Activated gamma-delta T cell treated with anti-CD3 and anti-CD28 coated beads, Interleukin-2, amount 50 U/mL, for 16 hours (primary cell): ENCODE measurements around the gene UNC13A.
"Not testable (repeated sequence)": the region's sequence is repeated elsewhere in the genome, so short reads cannot be mapped to it uniquely, and the experiment has no call there.

Experiments
- DNase-seq: peaks from one replicate; pipeline ENCODE4 v3.0.0-alpha.2; 2020; ENCODE audit warnings: low read depth

The UNC13A gene

DNA sequence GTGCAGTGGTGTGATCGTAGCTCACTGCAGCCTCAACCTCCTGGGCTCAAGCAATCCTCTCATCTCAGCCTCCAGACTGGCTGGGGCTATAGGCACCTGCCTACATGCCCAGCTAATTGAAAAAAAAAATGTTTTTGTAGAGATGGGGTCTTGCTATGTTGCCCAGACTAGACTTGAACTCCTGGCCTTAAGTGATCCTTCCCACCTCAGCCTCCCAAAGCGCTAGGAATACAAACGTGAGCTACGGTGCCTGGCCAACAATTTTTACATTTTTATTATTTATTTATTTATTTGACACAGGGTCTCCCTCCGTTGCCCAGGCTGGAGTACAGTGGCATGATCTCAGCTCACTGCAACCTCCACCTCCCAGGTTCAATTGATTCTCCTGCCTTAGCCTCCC, 117.9 kb downstream of the UNC13A start:
- DNase-seq = not testable (repeated sequence)

DNA sequence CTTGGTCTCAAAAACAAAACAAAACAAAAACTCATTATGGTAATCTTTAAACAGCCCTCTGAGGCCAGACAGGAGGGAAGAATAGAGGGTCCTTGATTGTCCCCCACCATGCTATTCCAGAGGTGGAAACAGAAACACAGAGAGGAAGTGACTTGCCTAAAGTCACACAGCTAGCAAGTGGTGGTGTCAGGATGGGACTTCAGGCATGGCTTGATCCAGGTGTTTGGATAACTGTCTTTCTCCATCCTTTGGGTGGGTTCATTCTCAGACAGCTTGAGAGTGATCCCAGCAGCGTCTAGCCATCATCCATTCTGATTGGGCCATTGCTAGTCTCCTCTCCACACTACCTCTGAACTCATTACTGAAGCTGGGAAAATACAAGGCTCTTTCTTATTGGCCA, 120.2 kb downstream of the UNC13A start:
- DNase-seq = no peak

DNA sequence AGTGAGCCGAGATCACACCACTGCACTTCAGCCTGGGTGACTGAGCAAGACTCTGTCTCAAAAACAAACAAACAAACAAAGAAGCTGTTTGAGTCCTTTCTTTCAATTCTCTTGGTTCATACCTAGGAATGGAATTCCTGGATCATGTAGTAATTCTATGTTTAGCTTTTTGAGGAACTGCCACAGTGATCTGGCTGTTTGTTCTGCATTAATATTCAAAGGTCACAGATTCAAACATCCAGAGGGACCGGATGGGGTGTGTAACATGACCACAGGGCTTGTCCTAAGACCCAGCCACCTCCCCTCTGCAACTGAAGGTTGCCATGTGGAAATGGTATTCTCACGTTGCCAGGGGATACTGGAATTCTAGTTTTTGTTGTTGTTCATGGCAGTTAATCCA, 122.5 kb downstream of the UNC13A start:
- DNase-seq = no peak

GRCh38 chr19:17564781-17565180, 123.4 kb downstream of the UNC13A start:
- DNase-seq = no peak

- DNase-seq = no peak
These were observed 125.6 kb downstream of the UNC13A start for GRCh38 chr19:17562561-17562960.

GRCh38 chr19:17562097-17562496, 126.1 kb downstream of the UNC13A start:
- no peak for DNase-seq

DNA sequence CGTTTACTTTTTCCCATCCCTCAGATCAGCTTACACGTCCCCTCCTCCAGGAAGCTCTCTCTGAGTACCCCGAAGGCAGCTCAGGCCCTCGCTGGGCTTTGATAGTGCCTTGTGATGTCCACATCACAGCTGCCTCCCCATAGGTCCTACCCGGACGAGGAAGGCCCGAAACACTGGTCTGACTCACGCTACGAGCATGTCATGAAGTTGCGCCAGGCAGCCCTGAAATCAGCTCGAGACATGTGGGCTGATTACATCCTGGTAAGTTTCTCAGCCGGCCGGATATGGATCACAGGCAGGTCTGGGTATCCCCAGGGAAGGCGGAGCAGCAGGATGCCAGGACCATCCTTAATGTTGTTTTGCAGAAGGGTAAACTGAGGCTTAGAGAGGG, 128.0 kb downstream of the UNC13A start:
- no peak for DNase-seq

GRCh38 chr19:17557466-17557865, 130.7 kb downstream of the UNC13A start:
- DNase-seq = no peak

DNA sequence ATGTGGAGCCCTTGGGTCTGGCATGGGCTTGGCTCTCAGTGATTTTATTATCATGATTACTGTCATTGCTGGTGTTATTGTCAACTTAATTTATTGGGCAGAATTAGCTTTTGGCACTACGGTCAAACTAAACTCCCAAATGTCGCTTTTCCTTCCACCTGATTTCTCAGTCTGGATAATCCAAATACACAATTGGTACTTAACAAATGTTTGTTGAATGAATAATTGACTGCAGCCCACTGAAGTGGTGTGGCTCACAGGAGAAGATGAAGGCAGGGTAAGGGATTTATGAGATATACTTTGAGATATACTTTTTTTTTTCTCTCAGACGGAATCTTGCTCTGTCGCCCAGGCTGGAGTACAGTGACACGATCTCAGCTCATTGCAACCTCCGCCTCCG, 131.2 kb downstream of the UNC13A start:
- DNase-seq = no peak

DNA sequence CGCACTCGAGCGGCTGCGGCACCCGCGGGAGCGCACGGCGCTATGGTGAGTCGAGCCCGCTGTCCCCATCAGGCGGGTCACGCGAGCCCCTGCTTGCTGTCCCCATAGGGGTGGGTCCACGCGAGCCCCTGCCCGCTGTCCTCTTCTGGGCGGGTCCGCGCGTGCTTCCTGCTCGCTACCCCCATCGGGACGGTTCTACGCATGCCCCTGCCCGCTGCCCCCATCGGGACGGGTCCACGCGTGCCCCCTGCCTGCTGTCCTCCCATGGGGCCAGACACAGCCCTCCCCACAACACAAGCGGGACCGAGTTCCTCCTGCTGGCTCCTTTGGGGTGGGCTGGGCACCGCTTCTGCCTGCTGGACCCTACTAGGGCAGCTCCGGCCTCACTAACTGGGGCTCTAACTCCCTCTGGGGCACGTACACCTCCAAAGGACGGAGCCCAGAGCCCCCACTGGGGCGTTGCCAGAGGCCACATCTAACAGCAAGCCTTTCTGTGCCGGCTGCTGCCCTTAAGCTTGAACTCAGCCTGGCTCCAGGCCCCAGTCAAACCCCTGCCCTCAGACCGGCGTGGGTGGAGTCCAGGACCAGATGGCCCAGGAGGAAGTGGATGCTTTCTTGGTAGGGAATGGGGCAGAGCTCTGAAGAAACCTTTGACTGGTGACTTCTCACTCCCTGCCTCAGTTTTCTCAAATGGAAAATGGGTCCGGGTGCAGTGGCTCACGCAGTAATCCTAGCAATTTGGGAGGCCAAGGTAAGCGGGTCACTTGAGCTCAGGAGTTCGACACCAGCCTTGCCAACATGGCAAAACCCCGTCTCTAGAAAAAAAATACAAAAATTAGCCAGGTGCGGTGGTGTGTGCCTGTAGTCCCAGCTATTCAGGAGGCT, 132.0 kb downstream of the UNC13A start:
- no peak for DNase-seq

DNA sequence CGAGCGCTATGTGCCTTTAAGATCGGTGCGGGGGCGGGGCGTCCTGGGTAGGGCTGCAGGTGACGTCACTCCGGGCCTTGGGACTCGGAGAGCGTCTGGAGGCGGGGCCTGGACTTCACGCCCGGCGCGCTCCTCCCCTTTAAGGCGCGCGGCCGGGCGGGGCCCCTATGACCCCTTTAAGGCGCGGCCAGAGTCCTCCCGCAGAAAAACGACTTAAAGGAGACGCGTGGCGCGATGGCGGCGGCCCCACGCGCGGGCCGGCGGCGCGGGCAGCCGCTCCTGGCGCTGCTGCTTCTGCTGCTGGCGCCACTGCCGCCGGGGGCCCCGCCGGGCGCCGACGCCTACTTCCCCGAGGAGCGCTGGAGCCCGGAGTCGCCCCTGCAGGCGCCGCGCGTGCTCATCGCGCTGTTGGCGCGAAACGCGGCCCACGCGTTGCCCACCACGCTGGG, 132.7 kb downstream of the UNC13A start, which contains the start of gene COLGALT1:
Gene COLGALT1, plus strand, starts transcription at position 170 of the 449 bp plus-strand sequence. Its CDS starts 65 bp downstream, at position 235.
- peak; percentile 97 for DNase-seq

- no peak for DNase-seq
These were observed 133.1 kb downstream of the UNC13A start for GRCh38 chr19:17554968-17555479.

- no peak for DNase-seq
These were observed 134.9 kb downstream of the UNC13A start for GRCh38 chr19:17553256-17553655.

DNA sequence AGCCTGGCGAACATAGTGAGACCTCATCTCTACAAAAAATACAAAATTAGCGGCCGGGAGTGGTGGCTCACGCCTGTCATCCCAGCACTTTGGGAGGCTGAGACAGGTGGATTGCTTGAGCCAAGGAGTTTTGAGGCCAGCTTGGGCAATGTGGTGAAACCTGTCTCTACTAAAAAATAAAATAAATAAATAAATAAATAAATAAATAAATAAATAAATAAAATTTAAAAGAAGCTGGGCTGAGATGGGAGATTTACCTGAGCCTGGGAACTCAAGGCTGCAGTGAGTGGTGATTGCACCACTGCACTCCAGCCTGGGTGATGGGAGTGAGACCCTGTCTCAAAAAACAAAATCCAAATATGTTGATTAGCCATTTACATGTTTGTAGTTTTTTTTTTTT, 135.4 kb downstream of the UNC13A start:
- not testable (repeated sequence) for DNase-seq
